Sigmoid colon (tissue), 7 donors: Measurements from ENCODE around the gene PRSS27. TPM values are rescaled to one million over a fixed set of nuclear protein-coding genes. Genes with fewer than 3 reads are reported as not detected.
"Not testable (repeated sequence)": the region's sequence is repeated elsewhere in the genome, so short reads cannot be mapped to it uniquely, and the experiment has no call there.

ENCODE experiments used
- DNase-seq: peaks from one replicate; pipeline ENCODE4 v3.0.0-alpha.2; 2019
- H3K27ac ChIP-seq, 4 donors: fragments of 200-600 bp; sonication (generic); one replicate each; pipeline ENCODE4 v1.5.1; 2016 to 2019; ENCODE audit warnings: mild to moderate bottlenecking in 1 of 4
- H3K27me3 ChIP-seq, 3 donors: fragments of 200-600 bp; sonication (generic); one replicate each; pipeline ENCODE4 v1.5.1; 2019; ENCODE audit warnings: mild to moderate bottlenecking in 1 of 3
- H3K36me3 ChIP-seq, 4 donors: fragments of 200-600 bp; sonication (generic); one replicate each; pipeline ENCODE4 v1.5.1; 2016 to 2019
- H3K4me1 ChIP-seq, 4 donors: fragments of 200-600 bp; sonication (generic); one replicate each; pipeline ENCODE4 v1.5.1; 2017 to 2019
- H3K4me3 ChIP-seq, 4 donors: fragments of 200-600 bp; sonication (generic); one replicate each; pipeline ENCODE4 v1.5.1; 2017 to 2019; ENCODE audit warnings: mild to moderate bottlenecking in 2 of 4, moderate library complexity in 1 of 4
- H3K9me3 ChIP-seq, 4 donors: fragments of 200-600 bp in 3 of 4; sonication (generic) in 3 of 4; one replicate each; pipeline versions ENCODE4 v1.5.1 to v1.6.1; 2013 to 2019
- EP300 ChIP-seq, 4 donors: sonication (generic); formaldehyde crosslinking; IDR thresholded peaks; one replicate each; pipeline ENCODE4 v1.6.1; 2017; ENCODE audit warnings: antibody characterized with exemption in 4 of 4
- POLR2A ChIP-seq, 2 donors: fragments of 450-650 bp; IDR thresholded peaks; one replicate each; pipeline ENCODE4 v1.6.1; 2016; ENCODE audit warnings: antibody characterized with exemption in 2 of 2, mild to moderate bottlenecking in 2 of 2, moderate library complexity in 2 of 2
- POLR2AphosphoS5 ChIP-seq, 4 donors: sonication (generic); formaldehyde crosslinking; IDR thresholded peaks; one replicate each; pipeline ENCODE4 v1.6.1; 2017; ENCODE audit warnings: antibody characterized with exemption in 4 of 4
- WGBS, 2 donors: extraction: QIAGEN DNeasy Blood & Tissue Kit; methylation state at CpG; one replicate each; pipeline ENCODE4 v1.1.7; 2013; 5-methylcytosine and 5-hydroxymethylcytosine counted together
- intact Hi-C: fragments of 100-400 bp; cut with DNase I; formaldehyde crosslinking; loops from one replicate; pipeline ENCODE4 v1.15.1; 2023
- polyA plus RNA-seq, 3 donors: library from polyadenylated mRNA; stranded (reverse); fragments of 200-250 nt; gene quantifications; one replicate each; pipeline ENCODE4 v1.2.3, GENCODE V29; 2013
- total RNA-seq, 4 donors: library from RNA; depleted of rRNA; stranded (reverse); fragments of >200 nt; gene quantifications; one replicate each; pipeline ENCODE4 v1.1.0, GENCODE V29; 2016
- TF ChIP-seq, protein P1 (sequence below), 4 experiments: fragments of 450-650 bp in 3 of 4; fragments of 200-600 bp in 1 of 4; IDR thresholded peaks; one replicate each; pipeline ENCODE4 v1.5.1; 2016 to 2019; ENCODE audit warnings: antibody characterized with exemption in 4 of 4, mild to moderate bottlenecking in 3 of 4, moderate library complexity in 2 of 4
- donor health status: healthy with polysubstance abuse.
- donor health status: Bipolar disorder and iron deficiency.
- donor health status: healthy.

Gene PRSS27
- total and polyA plus RNA-seq, 7 donors: 0.60 to 5.0 (median 1.4) TPM; not detected in 1

DNA sequence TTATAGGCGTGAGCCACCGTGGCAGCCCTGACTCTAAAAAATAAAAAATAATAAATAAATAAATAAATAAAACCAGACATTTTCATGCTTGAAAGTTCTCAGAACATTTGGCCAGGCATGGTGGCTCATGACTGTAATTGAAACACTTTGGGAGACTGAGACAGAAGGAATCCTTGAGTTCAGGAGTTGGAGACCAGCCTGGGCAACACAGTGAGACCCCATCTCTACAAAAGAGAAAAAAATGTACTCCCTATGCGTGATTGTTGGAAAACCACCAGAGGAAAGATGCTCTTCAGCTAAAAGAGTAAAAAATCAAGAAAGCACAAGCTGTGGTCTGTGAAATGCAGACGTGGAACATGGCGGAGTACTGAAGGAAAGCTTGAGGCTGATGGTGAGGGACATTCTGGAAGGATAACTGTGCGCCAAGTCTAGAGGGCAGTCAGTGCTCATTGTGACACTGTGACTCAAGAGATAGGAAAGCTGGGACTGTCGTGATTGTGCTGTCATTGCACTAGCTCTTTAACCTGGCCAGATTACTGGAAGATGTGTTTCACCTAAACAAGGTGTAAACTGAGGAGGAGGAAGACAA, 4.2 kb upstream of the PRSS27 start:
- H3K27ac ChIP-seq: no peak overlapping the region
- 76 to 84% methylated on average over 7 of the region's 7 CpGs for WGBS, 2 donors
- H3K4me3 ChIP-seq: no peak overlapping the region
- H3K27me3 ChIP-seq: peaks cover 0 to 10% (median 0%) of the 10 kb centered on the region in 3 donors
- no peak for TF ChIP-seq POLR2A (IDR thresholded peaks at IDR 0.05)
- TF ChIP-seq, protein P1, sequence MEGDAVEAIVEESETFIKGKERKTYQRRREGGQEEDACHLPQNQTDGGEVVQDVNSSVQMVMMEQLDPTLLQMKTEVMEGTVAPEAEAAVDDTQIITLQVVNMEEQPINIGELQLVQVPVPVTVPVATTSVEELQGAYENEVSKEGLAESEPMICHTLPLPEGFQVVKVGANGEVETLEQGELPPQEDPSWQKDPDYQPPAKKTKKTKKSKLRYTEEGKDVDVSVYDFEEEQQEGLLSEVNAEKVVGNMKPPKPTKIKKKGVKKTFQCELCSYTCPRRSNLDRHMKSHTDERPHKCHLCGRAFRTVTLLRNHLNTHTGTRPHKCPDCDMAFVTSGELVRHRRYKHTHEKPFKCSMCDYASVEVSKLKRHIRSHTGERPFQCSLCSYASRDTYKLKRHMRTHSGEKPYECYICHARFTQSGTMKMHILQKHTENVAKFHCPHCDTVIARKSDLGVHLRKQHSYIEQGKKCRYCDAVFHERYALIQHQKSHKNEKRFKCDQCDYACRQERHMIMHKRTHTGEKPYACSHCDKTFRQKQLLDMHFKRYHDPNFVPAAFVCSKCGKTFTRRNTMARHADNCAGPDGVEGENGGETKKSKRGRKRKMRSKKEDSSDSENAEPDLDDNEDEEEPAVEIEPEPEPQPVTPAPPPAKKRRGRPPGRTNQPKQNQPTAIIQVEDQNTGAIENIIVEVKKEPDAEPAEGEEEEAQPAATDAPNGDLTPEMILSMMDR (IDR thresholded peaks at IDR 0.05): no peak
- TF ChIP-seq EP300 (IDR thresholded peaks at IDR 0.05): no peak
- TF ChIP-seq POLR2AphosphoS5 (IDR thresholded peaks at IDR 0.05): no peak
- intact Hi-C loops: no loop called here
- peaks cover 0 to 16% (median 12%) of the 10 kb centered on the region in 4 donors for H3K4me1 ChIP-seq
- H3K36me3 ChIP-seq: no peaks in the 10 kb centered on the region
- no peak for DNase-seq
- no peaks in the 10 kb centered on the region for H3K9me3 ChIP-seq

DNA sequence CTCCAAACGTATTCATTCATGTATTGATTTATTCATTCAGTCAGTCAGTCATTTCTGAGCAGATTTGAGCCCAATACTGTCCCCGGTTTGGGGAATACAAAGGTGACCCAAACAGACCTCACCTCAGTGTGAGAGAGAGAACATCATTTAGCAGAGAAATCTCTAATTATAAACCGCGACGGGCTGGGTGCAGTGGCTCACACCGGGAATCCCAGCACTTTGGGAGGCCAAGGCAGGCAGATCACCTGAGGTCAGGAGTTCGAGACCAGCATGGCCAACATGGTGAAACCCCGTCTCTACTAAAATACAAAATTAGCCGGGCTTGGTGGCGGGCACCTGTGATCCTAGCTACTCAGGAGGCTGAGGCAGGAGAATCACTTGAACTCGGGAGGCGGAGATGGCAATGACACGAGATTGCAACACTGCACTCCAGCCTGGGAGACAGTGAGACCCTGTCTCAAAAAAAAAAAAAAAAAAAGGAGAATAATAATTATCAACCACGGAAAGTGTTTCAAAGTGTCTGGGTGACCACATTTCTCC, 1.7 kb upstream of the PRSS27 start:
- 34 to 42% methylated on average over 14 of the region's 14 CpGs for WGBS, 2 donors
- H3K27ac ChIP-seq: peak overlapping the region; percentile 66 to 79 (median 76)
- peaks cover 0 to 10% (median 0%) of the 10 kb centered on the region in 3 donors for H3K27me3 ChIP-seq
- H3K9me3 ChIP-seq, DNase-seq, H3K36me3 ChIP-seq: not testable (repeated sequence)
- peak overlapping the region; percentile 53 to 64 (median 61) for H3K4me3 ChIP-seq
- intact Hi-C loops: loop anchor here (2.0 kb wide), 2 partner anchors 31 to 39 kb away; partner anchors contain the start of genes KCTD5 and SRRM2
- peaks cover 0 to 16% (median 12%) of the 10 kb centered on the region in 4 donors for H3K4me1 ChIP-seq

DNA sequence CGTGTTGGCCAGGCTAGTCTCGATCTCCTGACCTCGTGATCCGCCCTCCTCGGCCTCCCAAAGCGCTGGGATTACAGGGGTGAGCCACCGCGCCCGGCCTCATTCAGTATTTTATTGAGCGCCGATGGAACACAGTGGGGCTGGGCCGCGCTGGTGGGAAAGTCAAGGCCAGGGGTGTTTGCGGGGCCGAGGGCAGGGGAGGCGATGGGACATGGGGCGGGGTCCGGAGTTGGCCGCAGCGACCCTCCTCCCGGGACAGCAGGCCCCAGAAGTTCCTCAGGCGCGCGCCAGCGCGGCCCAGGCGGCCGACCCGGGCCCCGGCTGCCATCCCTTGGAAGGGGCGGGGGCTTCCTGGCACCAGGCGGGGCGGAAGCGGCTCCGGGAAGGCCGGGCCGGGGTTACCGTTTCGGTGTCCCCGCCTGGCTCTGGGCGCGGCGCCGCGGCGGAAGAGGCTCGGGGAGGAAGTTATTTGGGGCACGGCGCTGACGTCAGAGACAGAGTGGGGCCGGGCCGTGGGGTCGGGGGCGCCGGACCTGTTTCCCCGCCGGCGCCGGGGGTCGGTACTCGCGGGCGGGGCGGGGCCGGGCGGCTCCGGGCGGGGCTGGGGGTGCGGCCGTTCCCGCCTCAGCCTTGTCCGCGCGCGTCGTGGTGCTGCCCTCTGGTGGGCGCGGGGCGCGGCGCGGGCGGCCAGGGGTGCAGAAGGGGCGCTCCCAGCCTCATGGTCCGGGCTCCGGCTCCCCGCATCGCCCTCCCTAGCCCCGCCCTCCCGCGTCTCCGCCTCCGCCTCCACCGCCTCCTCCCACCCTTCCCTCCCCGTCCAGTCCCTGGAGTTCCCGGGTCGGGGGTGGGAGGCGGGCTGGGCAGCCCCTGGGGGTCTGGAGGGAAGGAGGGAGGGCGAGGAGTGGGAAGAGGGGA, 952 bp upstream of the PRSS27 start:
- intact Hi-C loops: loop anchor here (2.0 kb wide), 2 partner anchors 32 to 38 kb away; partner anchors contain the start of genes KCTD5 and SRRM2
- Histone ChIP-seq H3K27me3 (peaks cover 0 to 17% (median 0%) of the 10 kb centered on the region in 3 donors), H3K4me1 (peaks cover 0 to 16% (median 12%) of the 10 kb centered on the region in 4 donors), H3K36me3 (no peaks in the 10 kb centered on the region), H3K27ac (peak overlapping the region; percentile 66 to 79 (median 76)), H3K9me3 (no peaks in the 10 kb centered on the region), H3K4me3 (peak overlapping the region; percentile 53 to 64 (median 61))
- TF ChIP-seq EP300 (IDR thresholded peaks at IDR 0.05): no peak
- TF ChIP-seq, protein P1 (IDR thresholded peaks at IDR 0.05): peak in 2 of 4 experiments; percentile 22 to 88
- peak in 3 of 4 donors; percentile 36 to 43 (median 38) for TF ChIP-seq POLR2AphosphoS5 (IDR thresholded peaks at IDR 0.05)
- no peak for TF ChIP-seq POLR2A (IDR thresholded peaks at IDR 0.05)
- 1 to 2% methylated on average over 99 of the region's 99 CpGs for WGBS, 2 donors
- peak; percentile 92 for DNase-seq

DNA sequence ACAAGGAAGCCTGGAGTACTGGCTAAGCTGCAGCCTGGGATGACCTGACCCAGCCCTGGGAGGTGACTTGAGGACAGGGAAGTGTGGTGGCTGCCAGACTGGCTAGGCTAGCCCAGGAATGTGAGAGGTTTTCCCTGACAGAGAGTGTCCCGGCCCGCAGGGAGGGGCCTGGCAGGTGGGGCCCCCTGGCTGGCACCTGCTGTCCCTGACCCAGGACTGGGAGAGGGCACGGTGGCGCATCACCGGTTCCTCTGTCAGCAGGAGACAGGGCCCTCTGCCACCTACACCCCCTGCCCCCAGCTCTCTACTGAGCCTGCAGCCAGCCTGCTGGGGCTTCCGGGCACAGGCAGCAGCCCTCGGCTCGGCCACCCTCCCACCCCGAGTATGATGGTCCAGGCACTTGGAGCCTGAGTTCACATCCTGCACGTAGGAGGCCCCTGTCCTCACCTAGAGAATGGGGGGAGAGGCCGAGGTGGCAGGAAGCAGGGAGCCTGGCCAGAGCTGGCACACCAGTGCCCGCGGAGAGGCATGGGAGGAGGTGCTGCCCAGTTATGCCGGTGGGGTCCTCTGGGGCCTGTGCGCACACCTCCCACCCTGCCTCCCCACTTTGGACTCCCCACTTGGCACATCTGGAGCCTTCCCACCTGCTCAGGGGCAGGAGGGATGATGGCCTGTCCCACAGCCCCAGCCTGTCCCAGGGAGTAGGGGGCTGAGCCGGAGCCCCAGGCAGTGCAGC, 528 bp downstream of the PRSS27 start:
- Histone ChIP-seq H3K4me1 (peaks cover 0 to 25% (median 18%) of the 10 kb centered on the region in 4 donors), H3K9me3 (no peaks in the 10 kb centered on the region), H3K4me3 (no peak overlapping the region), H3K36me3 (no peaks in the 10 kb centered on the region), H3K27ac (no peak overlapping the region), H3K27me3 (peaks cover 0 to 15% (median 7%) of the 10 kb centered on the region in 3 donors)
- intact Hi-C loops: loop anchor here (2.0 kb wide), 2 partner anchors 33 to 37 kb away; partner anchors contain the start of genes KCTD5 and SRRM2
- no peak for TF ChIP-seq POLR2A (IDR thresholded peaks at IDR 0.05)
- no peak for TF ChIP-seq POLR2AphosphoS5 (IDR thresholded peaks at IDR 0.05)
- TF ChIP-seq, protein P1 (IDR thresholded peaks at IDR 0.05): no peak
- TF ChIP-seq EP300 (IDR thresholded peaks at IDR 0.05): no peak
- DNase-seq: no peak
- WGBS, 2 donors: 27 to 78% methylated on average over 16 of the region's 16 CpGs
